Measurements from ENCODE around the gene PTRH2. TPM values are rescaled to one million over a fixed set of nuclear protein-coding genes. Genes with fewer than 3 reads are reported as not detected.

The PTRH2 gene
- 20.8 and 26.2 TPM in 2 replicates for total RNA-seq

DNA sequence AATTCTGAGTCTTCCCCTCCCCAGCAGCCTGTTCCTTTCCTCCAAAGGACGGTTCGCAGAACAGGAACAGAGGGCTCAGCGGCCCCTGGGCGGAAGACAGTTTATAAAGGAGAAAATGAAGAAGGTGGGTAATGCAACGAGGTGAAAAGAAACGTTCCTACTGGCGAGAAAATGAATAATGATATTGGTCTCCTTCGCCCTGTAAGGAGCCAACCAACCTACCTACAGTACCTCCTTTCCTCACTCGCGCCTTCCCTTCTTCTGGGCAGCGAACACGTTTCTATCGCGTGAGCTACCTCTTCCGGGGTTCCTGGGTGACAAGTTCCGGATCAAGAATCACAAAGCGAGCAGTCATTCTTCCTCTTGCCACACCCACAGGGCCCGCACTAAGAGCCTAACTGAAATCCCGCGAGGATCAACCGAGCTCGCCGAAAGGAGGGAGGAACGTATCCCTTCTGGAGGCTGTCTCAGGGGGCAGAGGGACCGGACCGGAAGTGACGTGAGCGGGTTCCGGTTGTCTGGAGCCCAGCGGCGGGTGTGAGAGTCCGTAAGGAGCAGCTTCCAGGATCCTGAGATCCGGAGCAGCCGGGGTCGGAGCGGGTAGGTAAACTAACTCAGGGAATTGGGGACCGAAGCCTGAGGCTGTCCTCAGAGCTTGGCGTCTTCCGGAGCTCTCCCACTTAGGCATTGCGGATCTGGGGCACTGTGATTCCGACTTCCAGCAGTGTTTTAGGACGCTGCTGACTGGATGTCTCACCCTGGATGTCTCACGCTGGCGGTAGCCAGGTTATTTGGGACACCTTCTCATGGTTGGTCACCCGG, at the start of gene PTRH2, which contains the start of gene VMP1:
Gene PTRH2, minus strand, starts transcription at position 282 of the 822 bp plus-strand sequence. CDS start 9,452 bp downstream, outside the sequence.
Gene VMP1, plus strand, starts transcription at position 506 of the 822 bp plus-strand sequence. CDS start 23,793 bp downstream, outside the sequence.

Other genes starting within 250 kb of the PTRH2 start
- gene DHX40, start 141.8 kb downstream of the PTRH2 start, total RNA-seq = 17.4 and 25.1 TPM in 2 replicates
- gene CLTC, start 87.5 kb downstream of the PTRH2 start, total RNA-seq = 208 and 220 TPM in 2 replicates
- 105 and 127 TPM in 2 replicates for gene VMP1, start 224 bp upstream of the PTRH2 start, total RNA-seq
- gene TUBD1, start 185.5 kb upstream of the PTRH2 start, total RNA-seq = 3.8 and 4.1 TPM in 2 replicates
- 8.4 and 13.9 TPM in 2 replicates for gene RPS6KB1, start 185.7 kb upstream of the PTRH2 start, total RNA-seq

All from mesangial cell (primary cell).